Panc1 (cell line): Measurements from ENCODE around the gene PLCB4.

Experiments used
- POLR2AphosphoS5 ChIP-seq: IDR thresholded peaks from 2 replicates; pipeline ENCODE4 v1.6.1; 2012; ENCODE audit warnings: mild to moderate bottlenecking, low read depth, low read length, moderate library complexity
- TCF7L2 ChIP-seq: IDR thresholded peaks from 2 replicates; pipeline ENCODE4 v1.6.1; 2011; ENCODE audit warnings: mild to moderate bottlenecking, low read depth, low read length, inconsistent platforms
- TF ChIP-seq, protein P1 (sequence below): fragments of 450-650 bp; IDR thresholded peaks from 2 replicates; pipeline ENCODE4 v1.5.1; 2017; ENCODE audit warnings: mild to moderate bottlenecking

DNA sequence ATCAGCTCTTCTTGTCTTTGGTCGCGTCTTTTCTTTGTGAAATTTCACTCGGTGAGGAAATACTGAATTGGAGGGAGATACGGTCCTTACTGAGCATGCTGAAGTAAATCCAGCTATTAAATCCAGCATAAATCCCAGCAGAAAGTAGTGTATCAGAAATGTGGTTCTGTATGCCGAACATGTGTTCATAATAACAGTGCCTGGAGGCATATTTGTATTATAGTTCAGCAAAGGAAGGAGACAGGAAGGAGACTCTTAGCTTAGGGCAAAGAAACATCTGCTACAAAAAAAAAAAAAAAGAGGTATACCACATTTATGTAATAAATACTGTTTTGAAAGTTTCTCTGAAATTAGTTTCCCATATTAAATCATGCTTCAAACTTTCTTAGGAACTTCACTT, 211.8 kb downstream of the PLCB4 start:
- TF ChIP-seq POLR2AphosphoS5 = no peak
- TF ChIP-seq, protein P1, sequence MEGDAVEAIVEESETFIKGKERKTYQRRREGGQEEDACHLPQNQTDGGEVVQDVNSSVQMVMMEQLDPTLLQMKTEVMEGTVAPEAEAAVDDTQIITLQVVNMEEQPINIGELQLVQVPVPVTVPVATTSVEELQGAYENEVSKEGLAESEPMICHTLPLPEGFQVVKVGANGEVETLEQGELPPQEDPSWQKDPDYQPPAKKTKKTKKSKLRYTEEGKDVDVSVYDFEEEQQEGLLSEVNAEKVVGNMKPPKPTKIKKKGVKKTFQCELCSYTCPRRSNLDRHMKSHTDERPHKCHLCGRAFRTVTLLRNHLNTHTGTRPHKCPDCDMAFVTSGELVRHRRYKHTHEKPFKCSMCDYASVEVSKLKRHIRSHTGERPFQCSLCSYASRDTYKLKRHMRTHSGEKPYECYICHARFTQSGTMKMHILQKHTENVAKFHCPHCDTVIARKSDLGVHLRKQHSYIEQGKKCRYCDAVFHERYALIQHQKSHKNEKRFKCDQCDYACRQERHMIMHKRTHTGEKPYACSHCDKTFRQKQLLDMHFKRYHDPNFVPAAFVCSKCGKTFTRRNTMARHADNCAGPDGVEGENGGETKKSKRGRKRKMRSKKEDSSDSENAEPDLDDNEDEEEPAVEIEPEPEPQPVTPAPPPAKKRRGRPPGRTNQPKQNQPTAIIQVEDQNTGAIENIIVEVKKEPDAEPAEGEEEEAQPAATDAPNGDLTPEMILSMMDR = no peak
- no peak for TF ChIP-seq TCF7L2
